Measurements from ENCODE around the gene PTPN13. TPM values are rescaled to one million over a fixed set of nuclear protein-coding genes. Genes with fewer than 3 reads are reported as not detected.

Gene PTPN13
- total RNA-seq, 4 donors from 2014 or later, result 86.4 to 113 (median 92.6) TPM

GRCh38 chr4:86621435-86621834 is 27.3 kb downstream of the PTPN13 start:
- no peaks in the 10 kb centered on the region for H3K36me3 ChIP-seq
- H3K9me3 ChIP-seq, result no peaks in the 10 kb centered on the region
- WGBS, 2 donors, result 70 to 75% methylated on average over 1 of the region's 1 CpG
- TF ChIP-seq POLR2A (IDR thresholded peaks at IDR 0.05) (no peak), CTCF (IDR thresholded peaks at IDR 0.05) (no peak), EP300 (IDR thresholded peaks at IDR 0.05) (no peak)
- no peak for DNase-seq (ENCODE audit: low spot score in 2 of 2)
- no peaks in the 10 kb centered on the region for H3K27me3 ChIP-seq
- H3K27ac ChIP-seq, result no peak overlapping the region
- H3K4me1 ChIP-seq, result peaks cover 0 to 35% (median 5%) of the 10 kb centered on the region in 4 donors
- no peak overlapping the region for H3K4me3 ChIP-seq

- H3K27me3 ChIP-seq, result no peaks in the 10 kb centered on the region
- no peak for TF ChIP-seq EP300 (IDR thresholded peaks at IDR 0.05)
- no peak for TF ChIP-seq POLR2A (IDR thresholded peaks at IDR 0.05)
- no peak for TF ChIP-seq CTCF (IDR thresholded peaks at IDR 0.05)
- no peak for DNase-seq (ENCODE audit: low spot score in 2 of 2)
- H3K9me3 ChIP-seq, result no peaks in the 10 kb centered on the region
- no peak overlapping the region for H3K4me3 ChIP-seq
- peaks cover 0 to 6% (median 0%) of the 10 kb centered on the region in 3 donors for H3K36me3 ChIP-seq
- no peak overlapping the region for H3K27ac ChIP-seq
- peaks cover 0 to 32% (median 4%) of the 10 kb centered on the region in 4 donors for H3K4me1 ChIP-seq
Observed at GRCh38 chr4:86626066-86626465, 32.0 kb downstream of the PTPN13 start.

- Histone ChIP-seq H3K4me3 (no peak overlapping the region), H3K27me3 (no peaks in the 10 kb centered on the region), H3K27ac (no peak overlapping the region), H3K4me1 (peaks cover 0 to 22% (median 0%) of the 10 kb centered on the region in 4 donors), H3K9me3 (no peaks in the 10 kb centered on the region), H3K36me3 (peaks cover 0 to 6% (median 0%) of the 10 kb centered on the region in 3 donors)
- DNase-seq (ENCODE audit: low spot score in 2 of 2), result no peak
- TF ChIP-seq EP300 (IDR thresholded peaks at IDR 0.05) (no peak), CTCF (IDR thresholded peaks at IDR 0.05) (no peak), POLR2A (IDR thresholded peaks at IDR 0.05) (no peak)
Observed at GRCh38 chr4:86627462-86628135, 33.5 kb downstream of the PTPN13 start.

GRCh38 chr4:86630629-86631028 is 36.5 kb downstream of the PTPN13 start:
- 93 to 98% methylated on average over 1 of the region's 1 CpG for WGBS, 2 donors
- no peak for DNase-seq (ENCODE audit: low spot score in 2 of 2)
- TF ChIP-seq EP300 (IDR thresholded peaks at IDR 0.05), result no peak
- TF ChIP-seq CTCF (IDR thresholded peaks at IDR 0.05), result no peak
- no peak for TF ChIP-seq POLR2A (IDR thresholded peaks at IDR 0.05)
- peaks cover 0 to 30% (median 6%) of the 10 kb centered on the region in 4 donors for H3K4me1 ChIP-seq
- H3K36me3 ChIP-seq, result peaks cover 0 to 13% (median 0%) of the 10 kb centered on the region in 3 donors
- no peak overlapping the region for H3K27ac ChIP-seq
- no peaks in the 10 kb centered on the region for H3K27me3 ChIP-seq
- H3K4me3 ChIP-seq, result no peak overlapping the region
- no peaks in the 10 kb centered on the region for H3K9me3 ChIP-seq

- 45 to 58% methylated on average over 1 of the region's 1 CpG for WGBS, 2 donors
- Histone ChIP-seq H3K4me3 (no peak overlapping the region), H3K27me3 (no peaks in the 10 kb centered on the region), H3K9me3 (no peaks in the 10 kb centered on the region), H3K4me1 (peaks cover 0 to 28% (median 6%) of the 10 kb centered on the region in 4 donors), H3K36me3 (peaks cover 0 to 19% (median 0%) of the 10 kb centered on the region in 3 donors), H3K27ac (no peak overlapping the region)
- TF ChIP-seq POLR2A (IDR thresholded peaks at IDR 0.05) (no peak), EP300 (IDR thresholded peaks at IDR 0.05) (no peak), CTCF (IDR thresholded peaks at IDR 0.05) (no peak)
- no peak for DNase-seq (ENCODE audit: low spot score in 2 of 2)
Observed at GRCh38 chr4:86631166-86631565, 37.1 kb downstream of the PTPN13 start.
